Endometrium (tissue), 2 donors: Measurements from ENCODE around the gene NANOS1.

Source experiments
- FAIRE-seq: peaks from 2 replicates; lab custom pipeline; 2012; peaks lifted over from hg19 to GRCh38; lab: Jason Lieb, UNC
- donor health status: control.
- donor health status: control.

The NANOS1 gene

DNA sequence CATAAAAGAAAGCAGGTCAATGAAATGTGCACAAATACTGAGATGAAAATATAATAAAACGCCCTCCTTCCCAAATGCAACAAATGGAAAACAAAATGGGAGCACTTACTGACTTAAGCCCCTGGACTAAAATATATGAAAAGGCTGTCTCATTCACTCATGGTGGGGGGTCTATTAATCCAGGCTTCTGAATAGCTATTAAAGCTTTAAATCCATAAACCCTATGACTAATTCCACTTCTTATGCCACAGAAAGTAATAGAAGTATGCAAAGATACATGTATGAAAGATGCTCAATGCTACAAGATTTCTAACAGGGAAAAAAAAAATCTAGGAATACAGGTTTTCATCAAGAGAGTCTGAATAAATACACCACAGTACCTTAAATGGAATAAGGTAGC is 30.6 kb downstream of the NANOS1 start:
- no peak for FAIRE-seq

DNA sequence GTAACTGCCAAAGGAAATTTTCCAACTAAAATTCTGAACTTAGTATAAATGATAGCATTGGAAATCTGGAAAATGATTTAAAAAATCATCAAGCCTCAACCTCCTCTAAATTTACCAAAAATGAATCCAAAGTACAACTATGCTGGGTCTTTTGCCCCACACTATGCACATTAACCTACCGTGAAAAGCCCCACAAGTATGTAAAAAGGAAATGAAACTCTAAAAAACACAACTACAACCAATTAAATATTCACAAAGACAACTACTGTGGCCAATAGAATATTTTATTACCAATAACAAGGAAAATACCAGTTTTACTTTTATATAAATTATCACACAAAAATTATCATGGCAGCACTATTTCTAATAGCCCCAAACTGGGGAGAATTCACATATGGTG is 31.8 kb downstream of the NANOS1 start:
- no peak for FAIRE-seq

DNA sequence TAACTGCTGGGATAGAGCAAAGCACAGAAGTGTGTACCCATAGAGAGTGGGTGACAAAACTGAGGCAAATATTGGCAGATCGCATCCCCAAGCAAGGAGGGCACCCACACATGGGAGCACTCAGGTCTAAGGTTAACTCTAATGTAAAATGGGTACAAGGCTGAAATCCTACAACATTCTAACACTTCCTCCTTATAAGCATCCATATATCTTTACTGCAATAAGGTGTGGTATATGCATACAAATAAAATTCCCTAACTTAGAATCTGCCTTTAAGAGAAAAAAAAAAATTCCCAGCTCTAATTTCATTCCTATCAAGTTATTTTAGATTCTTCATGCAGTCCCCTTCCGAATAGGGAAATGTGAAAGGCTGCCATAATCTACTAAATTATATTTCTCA is 32.4 kb downstream of the NANOS1 start:
- no peak for FAIRE-seq

DNA sequence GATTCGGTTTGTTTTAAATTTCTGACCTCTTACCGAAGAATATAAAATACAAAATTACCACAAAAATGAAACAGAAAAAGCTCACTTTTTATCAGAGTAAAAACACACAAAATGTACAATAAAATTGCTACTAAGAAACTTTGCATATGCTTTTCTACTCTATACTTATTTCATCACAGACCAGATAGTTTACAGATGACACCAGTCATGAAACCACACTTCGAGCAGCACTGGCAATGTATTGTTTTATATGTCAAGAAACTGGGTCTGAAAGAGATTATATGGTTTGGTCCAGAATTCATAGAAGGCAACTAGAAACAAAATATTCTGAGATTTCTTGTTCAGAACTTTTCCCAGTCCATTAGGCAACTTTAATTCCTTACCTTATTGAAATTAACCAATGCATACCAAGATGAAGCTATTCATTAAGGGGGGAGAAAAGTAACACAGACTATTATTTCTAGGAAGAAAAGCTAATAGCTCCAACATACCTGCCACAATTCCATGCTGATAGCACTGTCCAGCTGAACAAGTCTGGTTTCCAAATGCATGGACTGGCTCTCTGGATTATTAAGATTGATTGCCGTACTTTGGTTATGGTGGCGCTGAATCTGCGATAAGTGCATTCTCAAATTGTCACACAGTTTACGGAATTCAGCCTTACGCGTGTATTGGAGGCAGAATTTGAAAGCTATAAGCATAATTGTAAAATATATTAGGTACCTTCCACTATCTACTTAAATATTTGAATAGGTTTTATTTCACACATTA is 41.1 kb downstream of the NANOS1 start:
- FAIRE-seq: no peak

- FAIRE-seq: no peak
Observed at GRCh38 chr10:119073584-119073983, 44.1 kb downstream of the NANOS1 start.

DNA sequence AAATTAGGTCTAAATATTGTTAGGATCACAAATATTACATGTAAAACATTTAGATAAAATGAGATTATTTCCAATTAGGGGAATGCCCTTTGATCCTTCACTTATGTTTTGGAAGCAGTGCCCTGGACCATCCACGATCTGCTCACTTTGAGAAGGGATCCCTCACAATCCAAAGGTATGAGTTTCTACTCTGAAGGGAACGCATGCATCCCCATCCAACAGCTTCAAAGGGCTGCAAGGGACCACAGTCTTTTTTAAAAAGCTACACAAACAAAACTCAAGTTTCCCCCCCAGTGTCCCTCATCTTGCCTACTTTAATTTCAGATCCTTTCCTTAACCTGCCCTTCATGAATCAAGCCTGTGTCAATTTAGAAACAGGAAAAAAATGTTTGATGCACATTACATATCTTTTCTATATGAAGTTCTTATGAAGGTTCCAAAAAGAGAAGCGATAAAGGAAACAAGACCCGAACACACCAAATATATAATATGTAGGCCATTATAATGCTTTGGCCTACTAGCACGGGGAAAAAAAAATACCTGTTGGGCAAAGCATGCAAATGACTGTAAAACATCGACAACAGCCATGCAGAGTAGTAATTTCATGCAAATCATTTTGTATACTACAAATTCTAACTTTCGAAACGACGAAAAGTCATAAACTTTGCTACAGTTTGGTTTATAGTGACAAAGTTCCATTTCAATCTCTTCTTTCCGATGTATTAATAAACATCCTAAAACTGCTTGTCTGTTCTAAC is 49.1 kb downstream of the NANOS1 start:
- FAIRE-seq: no peak

DNA sequence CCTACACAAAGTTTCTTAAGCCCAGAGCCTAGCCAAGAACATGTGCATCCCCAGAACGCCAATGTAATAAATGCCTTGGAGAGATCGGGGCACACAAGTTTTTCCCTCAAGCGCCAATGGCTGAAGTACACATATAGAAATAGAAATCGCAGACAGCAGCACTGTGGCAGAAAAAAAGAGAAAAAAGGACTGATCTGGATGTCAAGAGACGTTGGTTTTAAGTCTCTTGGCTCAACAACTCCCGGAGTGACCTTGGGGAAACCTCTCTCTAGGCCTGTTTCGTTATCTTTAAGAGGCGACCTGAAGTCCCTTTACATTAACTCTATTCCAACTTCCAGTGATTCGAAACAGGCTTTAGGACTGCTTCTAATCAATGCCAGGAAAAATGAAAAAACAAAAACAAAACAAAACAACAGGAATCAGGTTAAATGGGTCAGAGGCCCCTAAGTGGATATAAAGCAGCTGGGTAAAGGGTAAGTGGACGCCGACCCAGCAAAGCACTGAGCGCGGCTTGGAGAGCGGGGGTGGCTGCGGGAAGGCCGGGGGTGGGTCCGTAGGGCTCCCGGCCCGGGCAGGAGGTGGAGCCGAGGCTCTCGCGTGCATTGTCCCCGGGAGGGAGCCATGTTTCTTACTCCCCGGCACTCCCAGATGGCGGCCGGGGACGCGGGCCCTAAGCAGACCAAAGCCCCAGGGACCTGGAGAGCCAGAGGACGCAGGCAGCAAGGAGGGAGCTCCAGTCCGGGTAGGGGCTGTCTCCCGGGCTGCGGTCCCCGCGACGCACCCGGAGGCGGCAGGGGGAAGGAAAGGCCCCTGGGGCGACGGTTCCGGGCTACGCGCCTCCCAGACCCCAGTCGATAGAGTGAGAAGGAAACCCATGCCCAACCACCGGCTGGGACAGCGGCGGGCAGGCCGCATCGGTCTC is 50.3 kb downstream of the NANOS1 start:
- no peak for FAIRE-seq

DNA sequence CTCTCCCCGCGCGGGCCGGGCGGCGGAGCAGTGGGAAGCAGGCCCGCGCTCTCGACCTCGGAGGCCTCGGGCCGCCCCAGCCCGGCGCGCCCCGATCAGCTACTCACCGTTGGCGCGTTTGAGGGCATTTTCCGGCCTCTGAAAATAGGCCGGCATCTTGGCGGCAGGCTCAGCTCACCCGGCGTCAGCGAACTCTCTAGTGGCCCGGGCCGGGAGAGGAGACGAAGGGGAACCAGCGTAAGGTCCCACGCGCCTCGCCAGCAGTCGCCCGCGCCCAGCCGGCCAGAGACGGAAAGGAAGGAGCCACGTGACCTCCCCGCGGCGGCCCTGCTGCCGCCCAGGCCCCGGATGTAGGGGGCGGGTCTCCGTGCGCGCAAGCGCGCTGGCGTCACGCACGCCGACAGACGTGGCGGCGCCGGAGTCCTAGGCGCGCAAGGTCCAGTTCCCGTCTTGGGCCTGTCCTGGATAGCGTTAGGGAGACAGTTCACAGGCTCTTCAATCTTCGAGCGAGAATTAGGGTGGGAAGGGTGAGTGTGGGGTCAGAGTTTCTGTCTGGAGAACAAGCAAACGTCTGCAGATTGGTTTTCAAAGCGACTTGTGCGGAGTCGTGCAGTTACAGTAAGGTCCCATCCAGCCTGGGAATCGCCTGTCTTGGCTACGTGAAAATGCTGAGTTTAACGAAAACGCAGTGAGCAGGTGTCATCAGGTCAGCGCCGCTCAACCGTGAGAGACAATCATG is 51.2 kb downstream of the NANOS1 start, which contains the start of gene EIF3A:
EIF3A (minus strand) TSS at position 297 of the 739 bp plus-strand sequence; CDS start at position 156, 141 bp downstream.
- FAIRE-seq: no peak
